SH-SY5Y (cell line): ENCODE data around the gene SYMPK.

Experiments used
- GATA2 ChIP-seq: IDR thresholded peaks from 2 replicates; pipeline ENCODE4 v1.6.1; 2011; ENCODE audit warnings: mild to moderate bottlenecking, low read depth, low read length
- GATA3 ChIP-seq: IDR thresholded peaks from 2 replicates; pipeline ENCODE4 v1.6.1; 2011; ENCODE audit warnings: low read depth, mild to moderate bottlenecking, low read length, moderate library complexity

SYMPK gene

GRCh38 chr19:45824041-45824471, 38.9 kb downstream of the SYMPK start:
- no peak for TF ChIP-seq GATA2
- no peak for TF ChIP-seq GATA3

- TF ChIP-seq GATA2 (no peak), GATA3 (no peak)
Measured at GRCh38 chr19:45823182-45823581, 39.8 kb downstream of the SYMPK start.

- TF ChIP-seq GATA3 = no peak
- no peak for TF ChIP-seq GATA2
Measured at GRCh38 chr19:45822716-45823115, 40.2 kb downstream of the SYMPK start.

- TF ChIP-seq GATA3 (no peak), GATA2 (no peak)
Measured at GRCh38 chr19:45821570-45821969, 41.4 kb downstream of the SYMPK start.

GRCh38 chr19:45821103-45821521, 41.8 kb downstream of the SYMPK start:
- TF ChIP-seq GATA2 (no peak), GATA3 (no peak)

- TF ChIP-seq GATA2 (no peak), GATA3 (no peak)
Measured at GRCh38 chr19:45820413-45821102, 42.4 kb downstream of the SYMPK start.

GRCh38 chr19:45819769-45820168, 43.2 kb downstream of the SYMPK start:
- no peak for TF ChIP-seq GATA3
- TF ChIP-seq GATA2 = no peak

GRCh38 chr19:45817725-45818301, 45.1 kb downstream of the SYMPK start:
- TF ChIP-seq GATA2 = no peak
- TF ChIP-seq GATA3 = no peak

GRCh38 chr19:45817010-45817724, 45.8 kb downstream of the SYMPK start:
- TF ChIP-seq GATA2 (no peak), GATA3 (no peak)

- TF ChIP-seq GATA2 = no peak
- TF ChIP-seq GATA3 = no peak
Measured at GRCh38 chr19:45816236-45817009, 46.5 kb downstream of the SYMPK start.

GRCh38 chr19:45815481-45816216, 47.3 kb downstream of the SYMPK start:
- TF ChIP-seq GATA3 = no peak
- no peak for TF ChIP-seq GATA2

GRCh38 chr19:45814851-45815480, 48.0 kb downstream of the SYMPK start, which contains the start of gene RSPH6A:
RSPH6A (minus strand) TSS chr19:45815308; CDS start chr19:45815176, 132 bp downstream.
- no peak for TF ChIP-seq GATA2
- no peak for TF ChIP-seq GATA3
